Fibroblast of mammary gland (primary cell): Measurements from ENCODE around the gene SMU1.

Source experiments
- DNase-seq: peaks from one replicate; pipeline ENCODE4 v3.0.0-alpha.2; 2010; ENCODE audit warnings: low read depth
- H3K4me3 ChIP-seq: 2 replicates; pipeline ENCODE4 v1.5.1; 2011; ENCODE audit warnings: low read depth, mild to moderate bottlenecking, low read length, moderate library complexity; ENCODE audit not compliant: control insufficient read depth
- TF ChIP-seq, protein P1 (sequence below): conservative IDR thresholded peaks from 2 replicates; pipeline ENCODE4 v1.5.1; 2011; ENCODE audit warnings: low read depth, low read length, inconsistent platforms; ENCODE audit not compliant: control insufficient read depth, insufficient read depth

SMU1 gene

GRCh38 chr9:33044677-33045282 lies 31.7 kb downstream of the SMU1 start:
- TF ChIP-seq, protein P1, sequence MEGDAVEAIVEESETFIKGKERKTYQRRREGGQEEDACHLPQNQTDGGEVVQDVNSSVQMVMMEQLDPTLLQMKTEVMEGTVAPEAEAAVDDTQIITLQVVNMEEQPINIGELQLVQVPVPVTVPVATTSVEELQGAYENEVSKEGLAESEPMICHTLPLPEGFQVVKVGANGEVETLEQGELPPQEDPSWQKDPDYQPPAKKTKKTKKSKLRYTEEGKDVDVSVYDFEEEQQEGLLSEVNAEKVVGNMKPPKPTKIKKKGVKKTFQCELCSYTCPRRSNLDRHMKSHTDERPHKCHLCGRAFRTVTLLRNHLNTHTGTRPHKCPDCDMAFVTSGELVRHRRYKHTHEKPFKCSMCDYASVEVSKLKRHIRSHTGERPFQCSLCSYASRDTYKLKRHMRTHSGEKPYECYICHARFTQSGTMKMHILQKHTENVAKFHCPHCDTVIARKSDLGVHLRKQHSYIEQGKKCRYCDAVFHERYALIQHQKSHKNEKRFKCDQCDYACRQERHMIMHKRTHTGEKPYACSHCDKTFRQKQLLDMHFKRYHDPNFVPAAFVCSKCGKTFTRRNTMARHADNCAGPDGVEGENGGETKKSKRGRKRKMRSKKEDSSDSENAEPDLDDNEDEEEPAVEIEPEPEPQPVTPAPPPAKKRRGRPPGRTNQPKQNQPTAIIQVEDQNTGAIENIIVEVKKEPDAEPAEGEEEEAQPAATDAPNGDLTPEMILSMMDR = peak; percentile 34
- peak; percentile 33 for DNase-seq
- H3K4me3 ChIP-seq = peak overlapping the region; percentile 61

DNA sequence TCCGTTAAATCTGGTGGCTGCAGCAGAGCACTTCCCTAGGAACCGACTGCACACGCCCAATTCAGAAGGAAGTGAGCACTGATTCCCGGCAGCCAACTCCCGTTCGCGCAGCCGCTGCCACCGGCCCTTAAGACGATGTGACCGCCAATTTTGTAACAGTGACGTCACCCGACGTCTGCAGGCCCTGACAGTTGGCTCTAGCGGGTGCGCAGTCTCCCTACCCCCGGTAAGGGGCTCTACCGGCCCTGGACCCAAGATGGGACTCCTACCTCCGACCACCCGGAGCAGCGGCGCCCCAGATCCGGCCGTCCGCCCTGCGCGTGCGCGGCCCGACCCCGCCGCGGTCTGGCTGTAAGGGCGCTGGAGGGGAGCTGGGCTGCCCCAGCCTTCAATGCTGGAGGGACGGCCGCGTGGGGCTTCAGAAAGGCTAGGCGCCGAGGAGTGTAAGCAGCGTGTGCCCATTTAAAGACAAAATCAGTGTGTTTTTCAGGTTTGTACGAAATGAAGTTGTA lies 32.3 kb downstream of the SMU1 start:
- DNase-seq = peak; percentile 94
- H3K4me3 ChIP-seq = peak overlapping the region; percentile 61
- TF ChIP-seq, protein P1 = no peak

GRCh38 chr9:33043671-33044070 lies 32.8 kb downstream of the SMU1 start:
- no peak for DNase-seq
- TF ChIP-seq, protein P1 = no peak
- H3K4me3 ChIP-seq = peak overlapping the region; percentile 61

DNA sequence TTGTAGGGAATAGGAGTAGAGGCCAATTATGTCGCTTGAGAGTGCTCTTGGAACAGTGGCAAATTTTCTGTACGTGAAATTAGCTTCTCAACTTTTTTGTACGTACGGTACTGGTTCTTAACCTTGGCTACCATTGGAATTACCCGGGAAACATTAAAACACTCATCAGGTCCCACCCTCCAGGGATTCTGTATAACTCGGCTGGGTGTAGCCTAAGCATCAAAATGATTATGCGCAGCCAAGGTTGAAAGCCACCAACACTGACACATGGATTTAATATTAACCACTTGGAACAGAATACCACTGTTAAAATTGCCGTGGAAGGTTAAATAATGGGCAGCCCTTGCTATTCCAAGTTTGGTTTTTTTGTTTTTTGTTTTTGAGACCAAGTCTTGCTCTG lies 34.0 kb downstream of the SMU1 start:
- no peak overlapping the region for H3K4me3 ChIP-seq
- DNase-seq = peak; percentile 49
- TF ChIP-seq, protein P1 = no peak

GRCh38 chr9:33041432-33042188 lies 34.9 kb downstream of the SMU1 start:
- TF ChIP-seq, protein P1 = no peak
- H3K4me3 ChIP-seq = no peak overlapping the region
- DNase-seq = peak; percentile 55

DNA sequence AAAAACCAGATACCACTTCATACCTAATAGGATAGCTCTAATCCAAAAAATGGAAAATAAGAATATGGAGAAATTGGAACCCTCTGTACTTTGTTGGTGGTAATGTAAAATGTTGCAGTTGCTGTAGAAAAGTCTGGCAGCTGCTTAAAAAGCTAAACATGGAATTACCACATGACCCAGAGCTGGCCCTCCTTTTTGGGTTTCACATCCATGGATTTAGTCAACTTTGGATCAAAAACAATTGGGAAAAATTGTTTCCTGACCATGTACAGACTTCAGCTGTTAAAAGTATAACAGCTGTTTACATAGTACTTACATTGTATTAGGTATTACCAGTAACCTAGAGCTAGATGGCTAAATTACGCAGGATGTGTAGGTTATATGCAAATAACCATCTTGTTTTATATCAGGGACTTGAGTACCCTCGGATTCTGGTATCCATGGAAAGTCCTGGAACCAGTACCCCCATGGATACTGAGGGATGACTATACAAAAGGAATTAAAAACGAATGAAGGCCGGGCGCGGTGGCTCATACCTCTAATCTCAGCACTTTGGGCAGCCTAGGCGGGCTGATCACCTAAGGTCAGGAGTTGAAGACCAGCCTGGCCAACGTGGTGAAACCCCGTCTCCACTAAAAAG lies 35.6 kb downstream of the SMU1 start:
- TF ChIP-seq, protein P1 = no peak
- no peak overlapping the region for H3K4me3 ChIP-seq

More for the DNA sequence above, 35.6 kb downstream of the SMU1 start:
- no peak for DNase-seq
